ENCODE results near the gene OPA3.

DNA sequence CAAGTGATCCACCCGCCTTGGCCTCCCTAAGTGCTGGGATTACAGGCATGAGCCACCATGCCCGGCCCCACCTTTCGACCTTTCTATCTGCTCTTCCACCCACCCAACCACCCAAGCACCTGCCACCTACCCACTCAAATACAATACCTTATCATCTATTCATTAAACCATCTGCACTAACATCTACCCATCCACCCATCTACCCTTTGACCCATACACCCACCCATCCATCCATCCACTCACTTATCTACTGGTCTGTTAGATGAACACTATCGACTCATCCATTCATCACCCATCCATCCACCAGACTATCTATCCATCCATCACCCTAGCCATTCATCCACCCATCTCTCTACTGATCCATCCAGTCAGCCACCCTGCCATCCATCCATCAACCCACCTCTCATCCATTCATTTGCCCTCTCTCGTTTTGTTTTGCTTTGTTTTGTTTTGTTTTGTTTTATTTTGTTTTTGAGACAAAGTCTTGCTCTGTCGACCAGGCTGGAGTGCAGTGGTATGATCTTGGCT lies 37.4 kb upstream of the OPA3 start:
- TF ChIP-seq, protein P1, sequence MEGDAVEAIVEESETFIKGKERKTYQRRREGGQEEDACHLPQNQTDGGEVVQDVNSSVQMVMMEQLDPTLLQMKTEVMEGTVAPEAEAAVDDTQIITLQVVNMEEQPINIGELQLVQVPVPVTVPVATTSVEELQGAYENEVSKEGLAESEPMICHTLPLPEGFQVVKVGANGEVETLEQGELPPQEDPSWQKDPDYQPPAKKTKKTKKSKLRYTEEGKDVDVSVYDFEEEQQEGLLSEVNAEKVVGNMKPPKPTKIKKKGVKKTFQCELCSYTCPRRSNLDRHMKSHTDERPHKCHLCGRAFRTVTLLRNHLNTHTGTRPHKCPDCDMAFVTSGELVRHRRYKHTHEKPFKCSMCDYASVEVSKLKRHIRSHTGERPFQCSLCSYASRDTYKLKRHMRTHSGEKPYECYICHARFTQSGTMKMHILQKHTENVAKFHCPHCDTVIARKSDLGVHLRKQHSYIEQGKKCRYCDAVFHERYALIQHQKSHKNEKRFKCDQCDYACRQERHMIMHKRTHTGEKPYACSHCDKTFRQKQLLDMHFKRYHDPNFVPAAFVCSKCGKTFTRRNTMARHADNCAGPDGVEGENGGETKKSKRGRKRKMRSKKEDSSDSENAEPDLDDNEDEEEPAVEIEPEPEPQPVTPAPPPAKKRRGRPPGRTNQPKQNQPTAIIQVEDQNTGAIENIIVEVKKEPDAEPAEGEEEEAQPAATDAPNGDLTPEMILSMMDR (IDR thresholded peaks at IDR 0.05): no peak
- no peak for TF ChIP-seq POLR2A (IDR thresholded peaks at IDR 0.05)
